ENCODE results near the gene PIAS4. TPM values are rescaled to one million over a fixed set of nuclear protein-coding genes. Genes with fewer than 3 reads are reported as not detected.

PIAS4 gene
- total RNA-seq, 2 donors from 2014 or later = 12.7 to 17.1 TPM

GRCh38 chr19:4087787-4088679 is 80.5 kb downstream of the PIAS4 start:
- ATAC-seq (no peak), DNase-seq (no peak)
- H3K4me3 ChIP-seq = no peak overlapping the region
- WGBS, 2 donors = 77 to 79% methylated on average over 23 to 31 of the region's 31 CpGs
- no peak overlapping the region for H3K27ac ChIP-seq
- no peaks in the 10 kb centered on the region for H3K4me1 ChIP-seq
- intact Hi-C loops (cut with DNase I) = no loop called here
- H3K27me3 ChIP-seq = no peaks in the 10 kb centered on the region
- H3K36me3 ChIP-seq (replicated peaks in 1 of 2; ENCODE audit: insufficient read depth in 1 of 2, low read depth in 2 of 2) = peaks cover 0 to 2% of the 10 kb centered on the region in 2 donors
- H3K9me3 ChIP-seq = no peaks in the 10 kb centered on the region
- TF ChIP-seq CTCF (IDR thresholded peaks at IDR 0.05) (no peak), POLR2A (IDR thresholded peaks at IDR 0.05) (no peak)

GRCh38 chr19:4088975-4089374 is 81.4 kb downstream of the PIAS4 start:
- peaks cover 0 to 2% of the 10 kb centered on the region in 2 donors for H3K36me3 ChIP-seq (replicated peaks in 1 of 2; ENCODE audit: insufficient read depth in 1 of 2, low read depth in 2 of 2)
- no peaks in the 10 kb centered on the region for H3K9me3 ChIP-seq
- TF ChIP-seq CTCF (IDR thresholded peaks at IDR 0.05) (no peak), POLR2A (IDR thresholded peaks at IDR 0.05) (no peak)
- peak overlapping the region in 1 of 4 donors; percentile 5 for H3K27ac ChIP-seq
- WGBS, 2 donors = 73 to 90% methylated on average over 2 of the region's 2 CpGs
- intact Hi-C loops (cut with DNase I) = no loop called here
- H3K4me3 ChIP-seq = no peak overlapping the region
- H3K4me1 ChIP-seq = no peaks in the 10 kb centered on the region
- DNase-seq = no peak
- no peaks in the 10 kb centered on the region for H3K27me3 ChIP-seq
- no peak for ATAC-seq

MicroRNA genes within 50 kb of the gene (microRNA counts, 767-probe panel; counts per million panel counts)
- 0 to 736 counts per million in 2 donors for microRNA hsa-miR-637

Small RNAs within 50 kb of the gene (microRNA-seq; reads per million reads assigned to microRNA genes)
- 0 reads per million in 2 donors for gene MIR637 (ENCODE audit: borderline number of aligned reads in 2 of 2, borderline replicate concordance in 2 of 2)

Small RNAs within 50 kb of the gene (small RNA-seq; reads per million reads assigned to genes)
- gene SNORD37 = 2.2 reads per million, percentile 71 among the genes with 10 or more reads in this experiment

Other genes starting within 250 kb of the PIAS4 start
- 10 to 100 TPM; 20.0 to 35.6 TPM for gene APBA3, start 246.0 kb upstream of the PIAS4 start, total RNA-seq
- gene MRPL54, start 245.1 kb upstream of the PIAS4 start, total RNA-seq = 10 to 100 TPM; 78.9 to 86.0 TPM
- not detected for gene RAX2, start 235.5 kb upstream of the PIAS4 start, total RNA-seq
- gene MATK, start 221.4 kb upstream of the PIAS4 start, total RNA-seq = under 1 TPM in 1 of 2 donors, not detected in 1; 0.78 TPM
- not detected for gene ZFR2, start 138.7 kb upstream of the PIAS4 start, total RNA-seq
- gene ATCAY, start 127.1 kb upstream of the PIAS4 start, total RNA-seq = 1 to 10 TPM in 1 of 2 donors, not detected in 1; 1.6 TPM
- gene NMRK2, start 74.7 kb upstream of the PIAS4 start, total RNA-seq = not detected
- 10 to 100 TPM; 44.5 to 47.7 TPM for gene DAPK3, start 36.6 kb upstream of the PIAS4 start, total RNA-seq
- 1,000 to 10,000 TPM; 1,656 to 1,704 TPM for gene EEF2, start 22.3 kb upstream of the PIAS4 start, total RNA-seq
- 10 to 100 TPM; 30.9 to 31.3 TPM for gene ZBTB7A, start 59.2 kb downstream of the PIAS4 start, total RNA-seq
- gene MAP2K2, start 116.4 kb downstream of the PIAS4 start, total RNA-seq = 10 to 100 TPM; 56.8 to 92.0 TPM
- gene CREB3L3, start 145.9 kb downstream of the PIAS4 start, total RNA-seq = under 1 TPM in 1 of 2 donors, not detected in 1; 0.52 TPM
- 10 to 100 TPM; 13.2 to 54.1 TPM for gene SIRT6, start 174.8 kb downstream of the PIAS4 start, total RNA-seq
- 1 to 10 TPM; 2.1 to 3.6 TPM for gene ANKRD24, start 175.0 kb downstream of the PIAS4 start, total RNA-seq
- gene EBI3, start 221.8 kb downstream of the PIAS4 start, total RNA-seq = 10 to 100 TPM in 1 of 2 donors, under 1 TPM in 1; 0.99 to 27.5 TPM
- 10 to 100 TPM; 15.5 to 20.2 TPM for gene YJU2, start 239.3 kb downstream of the PIAS4 start, total RNA-seq

All from body of pancreas (tissue), 4 donors.